Activated CD8-positive, alpha-beta memory T cell treated with anti-CD3 and anti-CD28 coated beads for 24 hours (primary cell): Measurements from ENCODE around the gene ITGA11.

Experiments used
- DNase-seq: peaks from one replicate; pipeline ENCODE4 v3.0.0-alpha.2; 2020

The ITGA11 gene

GRCh38 chr15:68325726-68326125 lies 106.2 kb downstream of the ITGA11 start:
- DNase-seq: no peak

DNA sequence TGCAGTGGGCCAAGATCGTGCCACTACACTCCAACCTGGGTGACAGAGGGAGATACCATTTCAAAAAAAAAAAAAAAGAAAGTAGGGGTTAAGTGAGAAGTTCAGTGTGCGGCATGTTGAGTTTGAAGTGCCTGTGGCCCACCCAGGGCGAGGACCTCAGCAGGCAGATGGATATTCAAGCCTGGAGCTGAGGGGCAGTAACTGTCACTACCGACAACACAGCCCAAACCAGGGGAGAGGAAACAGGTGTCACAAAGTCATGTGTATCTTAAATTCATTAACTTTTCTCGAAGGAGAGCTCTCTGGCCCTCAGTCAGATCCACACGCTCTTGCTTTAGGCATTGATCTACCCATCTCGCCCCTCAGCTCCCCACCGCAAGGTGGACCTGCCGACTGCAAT lies 109.2 kb downstream of the ITGA11 start:
- no peak for DNase-seq

GRCh38 chr15:68321229-68321628 lies 110.7 kb downstream of the ITGA11 start:
- no peak for DNase-seq

GRCh38 chr15:68319997-68320396 lies 112.0 kb downstream of the ITGA11 start:
- no peak for DNase-seq

DNA sequence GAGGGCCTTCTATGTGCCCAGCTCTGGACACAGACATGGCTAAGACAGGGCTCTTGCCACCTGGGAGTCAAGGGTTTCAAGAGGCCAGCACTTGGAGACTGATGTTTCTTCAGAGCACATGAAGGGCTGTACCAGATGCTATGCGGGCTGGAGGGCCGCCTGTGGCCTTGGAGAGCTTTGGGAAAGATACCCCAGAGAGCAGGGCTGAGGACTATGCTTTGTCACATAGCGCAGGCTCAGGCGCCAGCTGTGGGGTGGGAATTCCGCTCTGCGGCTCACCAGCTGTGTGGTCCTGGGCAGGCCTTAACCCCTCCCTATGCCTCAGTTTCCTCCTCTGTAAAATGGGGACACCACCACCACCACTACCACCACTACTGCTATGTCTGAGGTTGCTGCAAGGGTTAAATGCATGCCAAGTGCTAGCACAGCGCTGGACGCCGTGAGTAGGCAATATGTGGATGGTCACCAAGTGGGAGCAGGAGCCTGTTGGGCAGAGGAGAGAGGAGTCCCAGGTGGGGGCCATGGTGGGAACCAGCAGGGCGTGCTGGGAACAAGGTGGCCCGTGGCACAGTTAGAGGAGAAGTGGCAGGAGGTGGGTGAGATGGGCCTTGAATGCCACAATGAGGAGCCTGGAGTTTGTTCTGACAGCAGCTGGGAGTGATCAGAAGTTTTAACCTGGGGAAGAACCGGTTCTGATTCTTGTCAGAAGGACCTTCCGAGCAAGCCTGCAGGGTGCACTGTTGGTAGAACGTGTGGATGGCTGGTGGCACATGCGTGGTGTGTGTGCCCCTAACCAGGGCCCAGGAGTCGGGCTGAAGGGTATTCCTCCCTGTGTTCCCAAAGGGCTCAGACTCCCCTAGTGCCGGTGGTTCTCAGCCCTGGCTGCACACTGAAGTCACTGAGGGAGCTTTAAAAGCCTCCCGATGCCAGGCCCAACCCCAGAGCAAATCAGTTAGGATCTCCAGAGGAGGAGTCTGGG lies 112.7 kb downstream of the ITGA11 start:
- no peak for DNase-seq

DNA sequence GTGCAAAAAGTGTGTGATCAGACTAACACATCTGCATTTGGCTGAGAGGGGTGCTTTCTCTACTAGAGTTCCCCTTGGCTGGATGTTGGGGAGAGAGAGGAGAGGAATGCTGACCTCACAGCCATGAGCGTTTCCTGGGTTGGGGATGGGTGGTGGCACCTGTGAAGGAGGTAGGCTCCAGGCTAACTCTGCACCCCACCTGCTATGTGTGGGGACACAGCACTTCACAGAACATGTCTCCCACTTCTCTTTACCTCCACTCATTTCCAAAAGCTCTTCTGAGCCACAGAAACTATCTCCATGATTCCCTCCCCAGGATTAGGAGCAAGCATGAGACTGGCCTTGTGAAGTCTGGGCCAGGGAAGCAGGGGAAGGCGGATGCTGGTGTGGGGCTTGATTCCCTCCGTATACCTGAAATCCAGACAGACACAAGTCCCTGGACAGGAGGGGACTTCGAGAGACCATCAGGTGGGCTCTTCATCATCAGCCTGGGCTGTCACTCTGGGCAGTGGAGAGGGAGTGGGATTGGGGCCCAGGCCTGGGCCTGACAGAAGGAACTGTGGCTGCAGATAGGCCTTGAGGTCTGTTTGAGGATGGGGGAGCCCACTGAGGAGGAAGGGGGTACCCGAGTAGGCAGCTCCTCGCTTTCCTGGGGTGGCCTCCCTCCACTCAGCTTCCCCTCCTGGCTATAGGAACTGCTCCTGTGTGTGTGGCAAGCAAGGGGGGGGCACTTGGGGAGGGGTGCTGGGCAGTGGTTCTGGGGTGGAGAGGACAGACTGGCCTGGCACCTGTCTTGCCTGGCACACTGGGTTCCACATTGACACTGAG lies 113.7 kb downstream of the ITGA11 start:
- DNase-seq: no peak

GRCh38 chr15:68317281-68318007 lies 114.5 kb downstream of the ITGA11 start:
- DNase-seq: peak; percentile 38

DNA sequence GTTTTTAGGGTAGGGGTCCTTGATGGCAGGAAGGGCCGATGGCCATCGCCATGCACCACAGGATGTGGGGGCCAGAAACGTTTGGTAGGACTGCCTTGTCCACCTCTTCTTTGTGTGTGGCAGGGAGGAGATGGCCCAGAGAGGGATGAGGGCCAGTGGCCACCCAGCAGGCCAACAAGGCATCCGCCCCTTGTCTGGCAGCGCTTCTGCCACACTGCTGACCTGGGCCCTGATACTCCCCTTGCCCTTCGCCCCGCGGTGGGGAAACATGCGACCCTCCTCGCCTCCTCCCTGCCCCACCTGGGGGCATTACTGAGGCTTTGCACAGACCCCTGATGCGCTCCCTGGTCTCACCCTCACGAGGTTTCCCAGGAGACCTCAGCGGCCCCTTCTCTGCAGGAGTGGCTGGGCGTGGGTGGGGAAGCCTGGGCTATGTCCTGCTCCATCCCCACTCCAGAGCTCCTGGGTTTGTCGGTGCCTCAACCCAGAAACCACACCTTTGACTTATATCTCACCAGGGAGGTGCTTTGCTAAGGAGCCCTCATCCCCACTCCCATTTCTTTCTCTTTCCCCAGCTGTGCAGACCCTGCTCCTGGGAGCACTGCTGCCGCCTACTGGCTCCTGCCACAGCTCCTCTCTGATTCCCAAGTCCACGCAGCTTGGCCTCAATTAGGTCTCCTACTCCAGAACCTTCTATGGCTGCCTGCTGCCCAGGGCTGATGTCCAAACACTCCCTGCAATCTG lies 115.7 kb downstream of the ITGA11 start:
- DNase-seq: peak; percentile 51

DNA sequence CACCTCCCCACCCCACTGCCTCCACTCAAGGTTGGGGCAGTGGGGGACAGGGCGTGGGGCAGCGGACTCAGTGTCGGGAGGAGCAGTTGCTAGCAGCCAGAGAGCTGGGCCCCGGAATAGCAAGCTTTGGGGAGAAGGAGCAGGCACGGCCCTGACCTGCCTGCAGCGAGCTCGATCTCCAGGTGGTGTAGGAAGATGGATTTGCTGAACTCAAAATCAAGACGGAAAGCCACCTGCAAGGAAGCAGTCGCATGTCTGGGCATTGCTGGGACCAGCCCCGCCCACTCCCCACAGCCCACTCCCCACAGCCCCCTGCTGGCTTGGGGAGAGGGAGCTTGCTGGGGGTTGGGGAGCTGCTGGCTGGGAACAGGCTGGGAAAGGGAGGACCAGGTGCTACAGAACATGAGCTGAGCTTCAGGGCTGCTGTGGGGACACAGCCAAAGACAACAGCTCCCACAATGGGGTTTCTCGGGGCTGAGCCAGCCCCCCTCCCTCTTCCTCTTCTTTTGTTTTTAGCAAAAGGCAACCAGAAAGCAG lies 116.4 kb downstream of the ITGA11 start:
- peak; percentile 52 for DNase-seq

DNA sequence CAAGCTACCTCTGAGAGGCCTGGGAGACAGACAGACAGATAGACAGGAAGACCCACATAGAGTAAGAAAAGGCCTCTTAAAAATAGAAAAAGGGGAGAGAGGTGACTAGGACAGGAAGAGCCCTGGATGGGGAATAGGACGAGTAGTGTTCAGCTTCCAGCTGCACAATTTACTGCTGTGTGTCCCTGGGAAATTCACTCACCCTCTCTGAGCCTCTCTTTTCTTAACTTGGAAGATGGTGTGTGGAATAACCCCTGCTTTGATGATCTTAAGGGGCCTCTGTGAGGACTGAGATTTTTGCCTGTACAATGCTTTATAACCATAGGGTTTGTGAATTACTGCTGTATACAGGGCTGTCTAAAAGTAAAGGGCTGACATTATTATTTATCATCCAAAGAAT lies 116.9 kb downstream of the ITGA11 start:
- peak; percentile 11 for DNase-seq

GRCh38 chr15:68314563-68314962 lies 117.4 kb downstream of the ITGA11 start:
- DNase-seq: peak; percentile 21

GRCh38 chr15:68313501-68314410 lies 118.2 kb downstream of the ITGA11 start:
- DNase-seq: peak; percentile 48

DNA sequence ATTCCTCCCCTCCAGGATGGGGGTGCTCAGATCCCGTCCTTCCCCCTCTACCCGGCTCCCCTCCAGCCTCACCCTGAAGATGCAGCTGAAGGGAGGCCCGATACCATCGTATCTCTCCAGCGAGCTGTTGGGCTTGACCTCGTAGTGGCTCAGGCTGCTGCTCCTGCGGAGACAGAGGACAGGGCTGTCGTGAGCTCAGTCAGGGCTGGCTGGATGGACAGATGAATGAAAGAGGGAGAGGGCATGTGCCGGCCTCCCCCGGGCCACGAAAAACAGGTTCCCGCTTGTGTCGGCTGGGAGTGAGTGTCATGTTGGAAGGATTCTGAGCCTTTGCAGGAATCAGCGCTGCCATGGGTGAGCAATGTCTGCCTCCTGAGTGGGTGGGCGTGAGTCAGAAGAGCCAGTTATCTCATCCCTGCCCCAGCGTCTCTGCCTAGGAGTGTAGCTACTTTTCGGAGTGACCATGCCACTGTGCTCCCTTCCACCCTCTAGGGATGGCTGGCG lies 119.2 kb downstream of the ITGA11 start:
- DNase-seq: peak; percentile 40

- peak; percentile 51 for DNase-seq
Observed at GRCh38 chr15:68311859-68312557, 120.0 kb downstream of the ITGA11 start.

GRCh38 chr15:68311464-68311835 lies 120.5 kb downstream of the ITGA11 start:
- peak; percentile 32 for DNase-seq

- DNase-seq: no peak
Observed at GRCh38 chr15:68310804-68311463, 121.0 kb downstream of the ITGA11 start.

DNA sequence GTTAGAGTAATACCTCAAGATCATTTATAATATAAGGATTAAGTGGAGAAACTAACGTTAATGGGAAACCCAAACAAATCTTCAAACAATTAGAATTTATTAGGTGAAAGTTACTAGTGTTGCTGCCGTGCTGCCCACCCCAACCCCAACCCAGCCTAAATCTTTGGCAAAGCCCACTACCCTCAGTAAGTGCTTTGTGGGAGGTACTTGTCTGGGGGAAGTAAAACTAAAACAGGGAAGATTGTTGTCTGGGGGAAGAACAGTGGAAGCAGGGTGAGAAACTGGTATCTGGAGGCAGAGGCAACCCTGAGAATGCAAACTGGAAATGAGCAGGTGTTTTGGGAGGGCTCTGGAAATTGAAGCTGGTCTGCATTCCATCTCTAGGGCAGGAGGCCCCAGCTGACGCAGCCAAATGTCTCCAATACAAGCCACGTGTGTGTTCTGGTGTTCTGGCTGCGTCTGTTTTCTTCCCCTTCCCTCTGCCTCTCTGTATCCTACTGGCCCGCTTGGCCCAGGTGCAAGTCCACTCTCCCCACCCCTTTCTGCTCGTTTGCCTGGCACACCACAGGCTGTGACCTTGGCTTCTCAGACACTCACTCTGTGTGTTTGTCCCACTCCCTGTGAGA lies 121.7 kb downstream of the ITGA11 start:
- no peak for DNase-seq

DNA sequence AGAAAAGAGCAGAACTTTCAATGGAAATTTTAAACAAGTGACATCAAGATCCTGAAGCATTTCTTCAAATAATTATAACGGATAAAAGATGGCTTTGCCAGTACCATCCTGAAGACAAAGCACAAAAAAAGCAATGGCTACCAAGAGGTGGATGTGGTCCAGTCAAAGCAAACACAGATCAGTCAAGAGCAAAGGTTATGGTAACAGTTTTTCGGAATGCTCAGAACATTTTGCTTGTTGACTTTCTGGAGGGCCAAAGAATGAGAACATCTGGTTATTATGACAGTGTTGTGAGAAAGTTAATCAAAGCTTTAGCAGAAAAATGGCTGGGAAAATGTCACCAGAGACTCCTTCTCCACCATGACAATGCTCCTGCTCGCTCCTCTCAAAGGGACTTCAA lies 122.9 kb downstream of the ITGA11 start:
- no peak for DNase-seq
